Vagina (tissue), 2 donors: ENCODE data around the gene DYRK1A.

Source experiments
- CTCF ChIP-seq, 3 experiments: fragments of 450-650 bp in 2 of 3; fragments of 200-600 bp in 1 of 3; sonication (generic) in 1 of 3; IDR thresholded peaks; one replicate each; pipeline ENCODE4 v1.5.1; 2017 to 2019; ENCODE audit warnings: antibody characterized with exemption in 3 of 3, mild to moderate bottlenecking in 2 of 3, moderate library complexity in 2 of 3
- POLR2A ChIP-seq, 2 donors: fragments of 450-650 bp; IDR thresholded peaks; one replicate each; pipeline ENCODE4 v1.6.1; 2017; ENCODE audit warnings: antibody characterized with exemption in 2 of 2, mild to moderate bottlenecking in 2 of 2, moderate library complexity in 2 of 2
- POLR2AphosphoS5 ChIP-seq, 2 donors: sonication (generic); formaldehyde crosslinking; IDR thresholded peaks; one replicate each; pipeline ENCODE4 v1.9.0; 2017; ENCODE audit warnings: antibody characterized with exemption in 2 of 2, mild to moderate bottlenecking in 2 of 2, low read depth in 1 of 2; ENCODE audit not compliant: insufficient read depth in 1 of 2

DNA sequence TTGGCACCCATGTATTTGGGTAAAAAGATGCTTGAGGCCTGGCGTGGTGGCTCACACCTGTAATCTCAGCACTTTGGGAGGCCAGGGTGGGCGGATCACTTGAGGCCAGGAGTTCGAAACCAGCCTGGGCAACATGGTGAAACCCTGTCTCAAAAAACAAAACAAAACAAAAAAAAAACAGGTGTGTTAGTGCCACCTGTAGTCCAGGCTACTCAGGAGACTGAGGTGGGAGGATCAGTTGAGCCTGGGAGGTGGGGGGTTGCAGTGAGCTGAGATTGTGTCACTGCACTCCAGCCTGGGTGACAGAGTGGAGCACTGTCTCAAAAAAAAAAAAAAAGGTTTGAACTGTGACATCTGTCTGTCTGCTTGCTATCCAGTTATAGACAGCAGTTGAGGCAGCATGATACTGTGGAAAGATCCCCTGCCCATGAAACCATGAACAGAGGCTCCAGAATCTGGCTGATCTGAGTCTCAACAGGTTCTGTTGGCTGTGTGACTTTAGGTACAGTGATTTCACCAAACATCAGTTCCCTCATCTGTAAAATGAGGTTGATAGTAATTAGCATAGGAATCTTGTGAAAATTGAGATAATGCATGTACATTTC, 5.7 kb downstream of the DYRK1A start:
- no peak for TF ChIP-seq CTCF (IDR thresholded peaks at IDR 0.05)
- TF ChIP-seq POLR2A (IDR thresholded peaks at IDR 0.05), result no peak
- no peak for TF ChIP-seq POLR2AphosphoS5 (IDR thresholded peaks at IDR 0.05; ENCODE audit: insufficient read depth in 1 of 2, low read depth in 1 of 2)
